HepG2 (cell line): ENCODE data around the gene SBK2. TPM values are rescaled to one million over a fixed set of nuclear protein-coding genes. Genes with fewer than 3 reads are reported as not detected.
A peak's percentile ranks its signal among the peaks of the same experiment; 100 is the strongest.

Source experiments
- ARNT2 ChIP-seq: sonication (generic); formaldehyde crosslinking; IDR thresholded peaks from 2 replicates; pipeline ENCODE4 v1.8.0; 2022; ENCODE audit warnings: mild to moderate bottlenecking, low read depth, missing genetic modification reagents, moderate library complexity
- CENPBD1 ChIP-seq: sonication (generic); formaldehyde crosslinking; IDR thresholded peaks from 2 replicates; pipeline ENCODE4 v1.8.0; 2022; ENCODE audit warnings: missing genetic modification reagents, low read depth, mild to moderate bottlenecking, borderline replicate concordance
- ELF1 ChIP-seq: sonication (generic); formaldehyde crosslinking; IDR thresholded peaks from 2 replicates; pipeline ENCODE4 v1.4.0; 2020; ENCODE audit warnings: missing genetic modification reagents
- FOSL1 ChIP-seq: sonication (generic); formaldehyde crosslinking; IDR thresholded peaks from 2 replicates; pipeline ENCODE4 v1.9.0; 2021; ENCODE audit warnings: missing genetic modification reagents, borderline replicate concordance
- GMEB2 ChIP-seq: IDR thresholded peaks from 2 replicates; pipeline ENCODE4 v1.6.1; 2016; ENCODE audit warnings: missing biosample characterization, missing genetic modification reagents, low read depth
- GPBP1L1 ChIP-seq: sonication (generic); formaldehyde crosslinking; IDR thresholded peaks from 2 replicates; pipeline ENCODE4 v1.5.0; 2020; ENCODE audit warnings: mild to moderate bottlenecking, missing genetic modification reagents
- HDAC2 ChIP-seq: sonication (generic); formaldehyde crosslinking; IDR thresholded peaks from 2 replicates; pipeline ENCODE4 v1.4.0; 2020; ENCODE audit warnings: missing genetic modification reagents
- ISX ChIP-seq: sonication (generic); formaldehyde crosslinking; conservative IDR thresholded peaks from 2 replicates; pipeline ENCODE4 v1.5.0; 2020; ENCODE audit warnings: missing genetic modification reagents
- KLF12 ChIP-seq: sonication (generic); formaldehyde crosslinking; IDR thresholded peaks from 2 replicates; pipeline ENCODE4 v1.4.0; 2020; ENCODE audit warnings: missing genetic modification reagents, borderline replicate concordance
- MXD3 ChIP-seq: IDR thresholded peaks from 2 replicates; pipeline ENCODE4 v1.6.1; 2016; ENCODE audit warnings: mild to moderate bottlenecking, missing biosample characterization, missing genetic modification reagents
- SP4 ChIP-seq: sonication (generic); formaldehyde crosslinking; IDR thresholded peaks from 2 replicates; pipeline ENCODE4 v1.8.1; 2023; ENCODE audit warnings: mild to moderate bottlenecking, missing genetic modification reagents
- TERF1 ChIP-seq: sonication (generic); formaldehyde crosslinking; IDR thresholded peaks from 2 replicates; pipeline ENCODE4 v1.8.0; 2022; ENCODE audit warnings: mild to moderate bottlenecking, missing genetic modification reagents, moderate library complexity
- TIGD3 ChIP-seq: sonication (generic); formaldehyde crosslinking; IDR thresholded peaks from 2 replicates; pipeline ENCODE4 v1.5.1; 2020; ENCODE audit warnings: mild to moderate bottlenecking, missing genetic modification reagents, borderline replicate concordance
- UBTF ChIP-seq: sonication (generic); formaldehyde crosslinking; IDR thresholded peaks from 2 replicates; pipeline ENCODE4 v1.4.0; 2020; ENCODE audit warnings: mild to moderate bottlenecking, missing genetic modification reagents
- ZBTB7A ChIP-seq: sonication (generic); formaldehyde crosslinking; IDR thresholded peaks from 2 replicates; pipeline ENCODE4 v1.8.0; 2022; ENCODE audit warnings: mild to moderate bottlenecking, missing genetic modification reagents
- ZNF317 ChIP-seq: sonication (generic); formaldehyde crosslinking; IDR thresholded peaks from 2 replicates; pipeline ENCODE4 v1.5.0; 2020; ENCODE audit warnings: mild to moderate bottlenecking, missing genetic modification reagents
- ZNF468 ChIP-seq: sonication (generic); formaldehyde crosslinking; IDR thresholded peaks from 2 replicates; pipeline ENCODE4 v1.8.0; 2022; ENCODE audit warnings: mild to moderate bottlenecking, moderate library complexity, missing genetic modification reagents
- ZNF710 ChIP-seq: sonication (generic); formaldehyde crosslinking; IDR thresholded peaks from 2 replicates; pipeline ENCODE4 v1.5.0; 2020; ENCODE audit warnings: mild to moderate bottlenecking, missing genetic modification reagents, borderline replicate concordance
- ZSCAN31 ChIP-seq: sonication (generic); formaldehyde crosslinking; IDR thresholded peaks from 2 replicates; pipeline ENCODE4 v1.5.0; 2020; ENCODE audit warnings: low read depth, mild to moderate bottlenecking, missing genetic modification reagents
- polyA plus RNA-seq, 8 experiments: library from polyadenylated mRNA; depleted of rRNA in 3 of 8; stranded (reverse) in 7 of 8; unstranded in 1 of 8; fragments of >200 nt; fragmentation: Illumina TruSeq in 4 of 8; extraction: Trizol in 4 of 8; gene quantifications; 2 replicates each; pipeline versions ENCODE4 v1.2.1 to v1.2.3, GENCODE V29; 2011 to 2016; ENCODE audit warnings: low read depth in 4 of 8, missing spikeins in 1 of 8, mixed read lengths in 1 of 8; ENCODE audit not compliant: insufficient read depth in 1 of 8
- total RNA-seq, 5 experiments: library from RNA; depleted of rRNA; stranded (reverse); fragments of >200 nt; fragmentation: Illumina TruSeq; extraction: Trizol; gene quantifications; 2 replicates each; pipeline ENCODE4 v1.2.3, GENCODE V29; 2016; ENCODE audit warnings: low read depth in 1 of 5

Gene SBK2
- total and polyA plus RNA-seq, 2 of the 13 experiments (the other 11 are each of a cell fraction or from before 2014, with no cell fraction given): 0.24 TPM; not detected in 1

GRCh38 chr19:55554741-55555152, 17.8 kb upstream of the SBK2 start (continued):
- TF ChIP-seq ZNF468 (CRISPR knock-in tag) (no peak), ZNF710 (0 out of 2 replicates have a peak, but pooled peaks have one; percentile 51), KLF12 (CRISPR knock-in tag) (no peak), TIGD3 (no peak), ZNF317 (CRISPR knock-in tag) (peak; percentile 99), TERF1 (CRISPR knock-in tag) (no peak), ELF1 (peak; percentile 25; the same call in 1 of the 2 replicates), MXD3 (no peak), UBTF (no peak), SP4 (CRISPR knock-in tag) (no peak), ZSCAN31 (CRISPR knock-in tag) (no peak), CENPBD1 (CRISPR knock-in tag) (no peak), HDAC2 (0 out of 2 replicates have a peak, but pooled peaks have one; percentile 18), GPBP1L1 (CRISPR knock-in tag) (no peak), ZBTB7A (CRISPR knock-in tag) (no peak), ISX (CRISPR knock-in tag) (no peak), ARNT2 (CRISPR knock-in tag) (no peak), GMEB2 (CRISPR knock-in tag) (no peak), FOSL1 (CRISPR knock-in tag) (no peak)
